HL-60 (cell line): ENCODE data around the gene KCNE4.

Experiments
- CTCF ChIP-seq: IDR thresholded peaks from one replicate; pipeline ENCODE4 v1.5.1; 2011; ENCODE audit warnings: low read length, control low read depth, inconsistent platforms; ENCODE audit not compliant: insufficient read depth
- GABPA ChIP-seq: IDR thresholded peaks from 2 replicates; pipeline ENCODE4 v1.6.1; 2012; ENCODE audit warnings: low read depth
- POLR2AphosphoS5 ChIP-seq: IDR thresholded peaks from 2 replicates; pipeline ENCODE4 v1.6.1; 2012; ENCODE audit warnings: low read depth
- REST ChIP-seq: IDR thresholded peaks from 2 replicates; pipeline ENCODE4 v1.6.1; 2012; ENCODE audit warnings: low read depth; ENCODE audit not compliant: insufficient replicate concordance
- SPI1 ChIP-seq: IDR thresholded peaks from 2 replicates; pipeline ENCODE4 v1.6.1; 2012; ENCODE audit warnings: low read depth, mild to moderate bottlenecking, borderline replicate concordance

GRCh38 chr2:223048519-223048918, 3.5 kb upstream of the KCNE4 start:
- TF ChIP-seq CTCF (no peak), POLR2AphosphoS5 (no peak), GABPA (no peak), REST (no peak), SPI1 (no peak)
